Transverse colon (tissue), 3 donors: ENCODE results near the gene AATK.

Experiments
- EP300 ChIP-seq: sonication (generic); formaldehyde crosslinking; IDR thresholded peaks from one replicate; pipeline ENCODE4 v1.6.1; 2017; ENCODE audit warnings: antibody characterized with exemption, low read depth
- POLR2A ChIP-seq: fragments of 450-650 bp; IDR thresholded peaks from one replicate; pipeline ENCODE4 v1.6.1; 2016; ENCODE audit warnings: antibody characterized with exemption, mild to moderate bottlenecking, moderate library complexity
- TF ChIP-seq, protein P1 (sequence below), 5 experiments: fragments of 200-600 bp in 3 of 5; fragments of 450-650 bp in 2 of 5; sonication (generic) in 3 of 5; IDR thresholded peaks; 1 replicate in 2 of 5; 2 replicates in 3 of 5; pipeline ENCODE4 v1.5.1; 2016 to 2017; ENCODE audit warnings: antibody characterized with exemption in 5 of 5, inconsistent platforms in 3 of 5, mild to moderate bottlenecking in 2 of 5, moderate library complexity in 1 of 5

- TF ChIP-seq EP300 (no peak), POLR2A (no peak)
- TF ChIP-seq, protein P1, sequence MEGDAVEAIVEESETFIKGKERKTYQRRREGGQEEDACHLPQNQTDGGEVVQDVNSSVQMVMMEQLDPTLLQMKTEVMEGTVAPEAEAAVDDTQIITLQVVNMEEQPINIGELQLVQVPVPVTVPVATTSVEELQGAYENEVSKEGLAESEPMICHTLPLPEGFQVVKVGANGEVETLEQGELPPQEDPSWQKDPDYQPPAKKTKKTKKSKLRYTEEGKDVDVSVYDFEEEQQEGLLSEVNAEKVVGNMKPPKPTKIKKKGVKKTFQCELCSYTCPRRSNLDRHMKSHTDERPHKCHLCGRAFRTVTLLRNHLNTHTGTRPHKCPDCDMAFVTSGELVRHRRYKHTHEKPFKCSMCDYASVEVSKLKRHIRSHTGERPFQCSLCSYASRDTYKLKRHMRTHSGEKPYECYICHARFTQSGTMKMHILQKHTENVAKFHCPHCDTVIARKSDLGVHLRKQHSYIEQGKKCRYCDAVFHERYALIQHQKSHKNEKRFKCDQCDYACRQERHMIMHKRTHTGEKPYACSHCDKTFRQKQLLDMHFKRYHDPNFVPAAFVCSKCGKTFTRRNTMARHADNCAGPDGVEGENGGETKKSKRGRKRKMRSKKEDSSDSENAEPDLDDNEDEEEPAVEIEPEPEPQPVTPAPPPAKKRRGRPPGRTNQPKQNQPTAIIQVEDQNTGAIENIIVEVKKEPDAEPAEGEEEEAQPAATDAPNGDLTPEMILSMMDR (IDR thresholded peaks at IDR 0.05), result no peak
Measured at GRCh38 chr17:81070541-81071246, 95.3 kb downstream of the AATK start.
